Common myeloid progenitor, CD34-positive (primary cell): Measurements from ENCODE around the gene AKAP8L.

Experiments
- CTCF ChIA-PET: fragments of 350-600 bp; sonication (Branson Sonifier 250); formaldehyde crosslinking; loops from one replicate; lab custom pipeline; 2021; ENCODE audit warnings: antibody characterized with exemption; lab: Charles Lee
- POLR2A ChIA-PET: fragments of 350-600 bp; sonication (Branson Sonifier 250); formaldehyde crosslinking; loops from one replicate; lab custom pipeline; 2021; ENCODE audit warnings: antibody characterized with exemption; lab: Charles Lee
- DNase-seq, 3 donors: peaks; one replicate each; pipeline versions ENCODE4 v3.0.0 to v3.0.0-alpha.2; 2013
- H3K27ac ChIP-seq, 2 experiments: 1 replicate in 1 of 2; 2 replicates in 1 of 2; pipeline ENCODE4 v1.7.0; 2013; ENCODE audit warnings: inconsistent platforms in 2 of 2, low read length in 2 of 2, mild to moderate bottlenecking in 2 of 2, low read depth in 1 of 2, moderate library complexity in 1 of 2; ENCODE audit not compliant: severe bottlenecking in 2 of 2, insufficient read depth in 1 of 2, poor library complexity in 1 of 2
- H3K27me3 ChIP-seq, 5 experiments: replicated peaks in 2 of 5; 1 replicate in 3 of 5; 2 replicates in 2 of 5; pipeline versions ENCODE4 v1.6.1 to v1.7.0; 2013; ENCODE audit warnings: low read length in 4 of 5, mild to moderate bottlenecking in 2 of 5, moderate library complexity in 2 of 5, inconsistent platforms in 1 of 5; ENCODE audit not compliant: insufficient read depth in 5 of 5, control insufficient read depth in 4 of 5
- H3K36me3 ChIP-seq, 4 experiments: 1 replicate in 2 of 4; 2 replicates in 2 of 4; pipeline versions ENCODE4 v1.6.1 to v1.7.0; 2013; ENCODE audit warnings: low read length in 3 of 4, control low read depth in 1 of 4, mild to moderate bottlenecking in 1 of 4; ENCODE audit not compliant: control insufficient read depth in 4 of 4, insufficient read depth in 4 of 4
- H3K4me1 ChIP-seq, 4 experiments: 1 replicate in 3 of 4; 2 replicates in 1 of 4; pipeline versions ENCODE4 v1.6.1 to v1.7.1; 2013; ENCODE audit warnings: low read length in 3 of 4, mild to moderate bottlenecking in 3 of 4, control low read depth in 1 of 4, inconsistent platforms in 1 of 4, moderate library complexity in 1 of 4; ENCODE audit not compliant: control insufficient read depth in 4 of 4, insufficient read depth in 4 of 4; ENCODE audit errors: control extremely low read depth in 1 of 4
- H3K4me3 ChIP-seq, 7 experiments: 1 replicate in 4 of 7; 2 replicates in 3 of 7; pipeline versions ENCODE4 v1.5.1 to v1.7.0; 2013; ENCODE audit warnings: mild to moderate bottlenecking in 7 of 7, low read length in 6 of 7, moderate library complexity in 6 of 7, inconsistent platforms in 2 of 7, low read depth in 2 of 7, control low read depth in 1 of 7; ENCODE audit not compliant: insufficient read depth in 4 of 7, control insufficient read depth in 1 of 7; ENCODE audit errors: extremely low read depth in 1 of 7
- H3K9me3 ChIP-seq, 5 experiments: 1 replicate in 4 of 5; 2 replicates in 1 of 5; pipeline versions ENCODE4 v1.6.1 to v1.7.1; 2013; ENCODE audit warnings: low read length in 4 of 5, mild to moderate bottlenecking in 2 of 5, inconsistent platforms in 1 of 5, low read depth in 1 of 5, moderate library complexity in 1 of 5; ENCODE audit not compliant: control insufficient read depth in 4 of 5, insufficient read depth in 2 of 5; ENCODE audit errors: control extremely low read depth in 1 of 5
- WGBS: methylation state at CpG from one replicate; pipeline ENCODE4 v1.1.5; 2013; ENCODE audit not compliant: insufficient coverage; 5-methylcytosine and 5-hydroxymethylcytosine counted together

AKAP8L gene

DNA sequence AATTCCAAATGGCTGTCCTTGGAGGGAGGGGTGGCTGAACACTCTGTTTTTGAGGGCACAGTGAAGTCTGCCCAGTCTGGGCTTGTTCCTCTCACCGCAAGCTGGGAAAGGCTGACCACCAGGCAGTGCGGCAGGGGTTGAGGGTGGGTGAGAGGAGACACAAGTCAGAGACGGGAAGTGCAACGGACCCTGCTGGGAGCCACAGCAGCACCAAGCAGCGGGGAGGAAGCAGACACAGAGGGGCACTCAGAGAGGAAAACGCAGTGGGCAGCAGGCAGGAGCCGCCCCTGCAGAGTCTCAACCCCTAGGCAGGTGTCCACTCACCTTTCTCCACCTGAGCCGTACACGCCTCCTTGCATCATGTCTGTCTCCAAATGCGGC lies 15.6 kb downstream of the AKAP8L start:
- no peaks in the 10 kb centered on the region for H3K27me3 ChIP-seq
- ChIA-PET POLR2A (no interaction called here), CTCF (interaction anchor here (0.6 kb wide), 1 partner anchor 150 kb away, joined by 3 read pairs; no protein-coding TSS in a partner anchor)
- no peaks in the 10 kb centered on the region for H3K9me3 ChIP-seq
- 100% methylated on average over 8 of the region's 10 CpGs for WGBS
- H3K36me3 ChIP-seq: peaks cover 10 to 82% (median 55%) of the 10 kb centered on the region in 4 experiments
- no peak overlapping the region for H3K27ac ChIP-seq
- H3K4me1 ChIP-seq: peaks cover 0 to 4% (median 0%) of the 10 kb centered on the region in 4 experiments
- no peak overlapping the region for H3K4me3 ChIP-seq
- no peak for DNase-seq

- no peak for DNase-seq
- H3K4me3 ChIP-seq: no peak overlapping the region
- H3K9me3 ChIP-seq: no peaks in the 10 kb centered on the region
- no peaks in the 10 kb centered on the region for H3K27me3 ChIP-seq
- peaks cover 12 to 86% (median 60%) of the 10 kb centered on the region in 4 experiments for H3K36me3 ChIP-seq
- ChIA-PET CTCF (interaction anchor here (0.6 to 1.4 kb wide), 3 partner anchors 14 to 151 kb away, joined by 3 read pairs; no protein-coding TSS in a partner anchor), POLR2A (no interaction called here)
- 97% methylated on average over 11 of the region's 15 CpGs for WGBS
- H3K4me1 ChIP-seq: peaks cover 0 to 4% (median 0%) of the 10 kb centered on the region in 4 experiments
- no peak overlapping the region for H3K27ac ChIP-seq
Observed at GRCh38 chr19:15402411-15403150, 16.2 kb downstream of the AKAP8L start.

- H3K36me3 ChIP-seq: peaks cover 12 to 91% (median 69%) of the 10 kb centered on the region in 4 experiments
- no peak overlapping the region for H3K4me3 ChIP-seq
- H3K27ac ChIP-seq: no peak overlapping the region
- no peaks in the 10 kb centered on the region for H3K27me3 ChIP-seq
- H3K4me1 ChIP-seq: peaks cover 0 to 4% (median 0%) of the 10 kb centered on the region in 4 experiments
- ChIA-PET CTCF (interaction anchor here (1.1 to 1.4 kb wide), 2 partner anchors 21 to 67 kb away, joined by 3 read pairs; no protein-coding TSS in a partner anchor), POLR2A (no interaction called here)
- no peak for DNase-seq
- H3K9me3 ChIP-seq: no peaks in the 10 kb centered on the region
- WGBS: 96% methylated on average over 17 of the region's 17 CpGs
Observed at GRCh38 chr19:15401397-15401710, 17.4 kb downstream of the AKAP8L start.

GRCh38 chr19:15400521-15401396 lies 18.0 kb downstream of the AKAP8L start:
- Histone ChIP-seq H3K4me1 (peaks cover 0 to 4% (median 0%) of the 10 kb centered on the region in 4 experiments), H3K36me3 (peaks cover 10 to 93% (median 72%) of the 10 kb centered on the region in 4 experiments), H3K27me3 (no peaks in the 10 kb centered on the region), H3K4me3 (no peak overlapping the region), H3K9me3 (no peaks in the 10 kb centered on the region), H3K27ac (no peak overlapping the region)
- over 99% methylated on average over 23 of the region's 29 CpGs for WGBS
- ChIA-PET CTCF (interaction anchor here (1.1 kb wide), 1 partner anchor 20 kb away, joined by 3 read pairs; no protein-coding TSS in a partner anchor), POLR2A (interaction anchor here (0.7 kb wide), 2 partner anchors 15 to 42 kb away, joined by 3 to 6 read pairs; no protein-coding TSS in a partner anchor)
- DNase-seq: no peak

DNA sequence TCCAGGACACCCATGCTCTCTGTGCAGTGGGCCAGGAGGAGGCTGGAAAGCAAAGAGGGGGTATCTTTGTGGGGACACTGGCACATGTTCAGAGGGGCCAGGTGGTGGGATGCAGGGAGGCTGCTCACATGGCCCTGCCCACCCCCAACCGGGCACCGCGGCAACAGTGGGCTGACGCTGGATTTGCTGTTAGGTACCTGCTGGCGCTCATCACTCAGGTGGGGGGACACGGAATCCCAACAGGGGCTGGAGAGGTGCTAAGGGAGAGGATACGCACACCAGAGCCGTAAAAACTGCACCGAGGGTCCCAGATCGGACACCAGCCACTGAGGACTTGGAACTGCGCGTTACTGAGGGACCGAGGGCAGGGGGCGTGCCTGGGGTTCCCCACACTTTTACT lies 19.2 kb downstream of the AKAP8L start:
- Histone ChIP-seq H3K27me3 (no peaks in the 10 kb centered on the region), H3K4me3 (no peak overlapping the region), H3K27ac (no peak overlapping the region), H3K36me3 (peaks cover 14 to 88% (median 74%) of the 10 kb centered on the region in 4 experiments), H3K4me1 (no peaks in the 10 kb centered on the region), H3K9me3 (no peaks in the 10 kb centered on the region)
- WGBS: 99% methylated on average over 11 of the region's 14 CpGs
- DNase-seq: no peak
- CTCF ChIA-PET: no interaction called here
- POLR2A ChIA-PET: no interaction called here

DNA sequence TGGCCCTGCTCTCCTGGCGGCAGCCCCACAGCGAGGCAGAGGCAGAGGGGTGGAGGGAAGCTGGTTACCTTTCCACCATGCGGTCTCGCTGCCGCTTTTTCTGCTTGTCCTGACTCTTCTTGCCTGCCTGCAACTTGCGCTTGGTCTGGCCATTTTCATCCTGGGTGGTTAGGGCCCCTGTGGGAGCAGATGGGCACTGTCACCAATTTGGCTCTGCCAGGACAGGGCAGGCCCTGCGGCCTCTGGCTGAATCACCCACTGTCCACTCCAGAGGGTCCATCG lies 19.6 kb downstream of the AKAP8L start:
- no peak for DNase-seq
- Histone ChIP-seq H3K4me3 (no peak overlapping the region), H3K9me3 (no peaks in the 10 kb centered on the region), H3K27me3 (no peaks in the 10 kb centered on the region), H3K27ac (no peak overlapping the region), H3K36me3 (peaks cover 14 to 93% (median 73%) of the 10 kb centered on the region in 4 experiments), H3K4me1 (no peaks in the 10 kb centered on the region)
- ChIA-PET CTCF (no interaction called here), POLR2A (no interaction called here)
- 99% methylated on average over 8 of the region's 8 CpGs for WGBS
